ENCODE results near the gene PDGFD. TPM values are rescaled to one million over a fixed set of nuclear protein-coding genes. Genes with fewer than 3 reads are reported as not detected.

The PDGFD gene
- total RNA-seq, 3 donors from 2014 or later (not counting 1 experiment from before 2014, with no cell fraction given): 23.2 to 41.2 (median 33.1) TPM

- H3K4me3 Mint-ChIP-seq: no peak overlapping the region
- H3K27me3 Mint-ChIP-seq (ENCODE audit: low read depth in 2 of 2): no peaks in the 10 kb centered on the region
- H3K4me1 Mint-ChIP-seq: peaks cover 5 to 15% of the 10 kb centered on the region in 2 donors
- no peaks in the 10 kb centered on the region for H3K27me3 ChIP-seq (ENCODE audit: control insufficient read depth, insufficient read depth, low read length)
- no peaks in the 10 kb centered on the region for H3K4me1 ChIP-seq (ENCODE audit: control insufficient read depth, insufficient read depth, low read length)
- H3K9me3 ChIP-seq (ENCODE audit: control insufficient read depth, insufficient read depth, low read length): no peaks in the 10 kb centered on the region
- H3K4me3 ChIP-seq (ENCODE audit: low read length): no peak overlapping the region
- no peaks in the 10 kb centered on the region for H3K9me3 Mint-ChIP-seq
- no peak for ATAC-seq
- no peak for TF ChIP-seq CTCF (IDR thresholded peaks at IDR 0.05)
- no peaks in the 10 kb centered on the region for H3K36me3 Mint-ChIP-seq
- intact Hi-C loops (cut with micrococcal nuclease): no loop called here
- no peaks in the 10 kb centered on the region for H3K36me3 ChIP-seq (ENCODE audit: control insufficient read depth, insufficient read depth, low read length)
- WGBS (ENCODE audit: insufficient coverage): 100% methylated on average over 1 of the region's 2 CpGs
- no peak overlapping the region for H3K27ac Mint-ChIP-seq
- DNase-seq: no peak
- H3K27ac ChIP-seq (ENCODE audit: low read length): no peak overlapping the region
Measured at GRCh38 chr11:104046331-104046730, 117.6 kb downstream of the PDGFD start.

GRCh38 chr11:104043678-104044239 lies 120.2 kb downstream of the PDGFD start:
- ATAC-seq (no peak), DNase-seq (no peak)
- Histone ChIP-seq H3K27ac (ENCODE audit: low read length) (no peak overlapping the region), H3K36me3 (ENCODE audit: control insufficient read depth, insufficient read depth, low read length) (no peaks in the 10 kb centered on the region), H3K4me3 (ENCODE audit: low read length) (no peak overlapping the region), H3K9me3 (ENCODE audit: control insufficient read depth, insufficient read depth, low read length) (no peaks in the 10 kb centered on the region), H3K4me1 (ENCODE audit: control insufficient read depth, insufficient read depth, low read length) (no peaks in the 10 kb centered on the region), H3K27me3 (ENCODE audit: control insufficient read depth, insufficient read depth, low read length) (no peaks in the 10 kb centered on the region)
- intact Hi-C loops (cut with micrococcal nuclease): no loop called here
- TF ChIP-seq CTCF (IDR thresholded peaks at IDR 0.05): no peak
- Mint-ChIP-seq H3K4me3 (no peak overlapping the region), H3K27me3 (ENCODE audit: low read depth in 2 of 2) (no peaks in the 10 kb centered on the region), H3K36me3 (no peaks in the 10 kb centered on the region), H3K4me1 (peaks cover 5 to 15% of the 10 kb centered on the region in 2 donors), H3K27ac (no peak overlapping the region), H3K9me3 (no peaks in the 10 kb centered on the region)
- WGBS (ENCODE audit: insufficient coverage): 99% methylated on average over 4 of the region's 6 CpGs

- Mint-ChIP-seq H3K4me1 (peaks cover 5 to 11% of the 10 kb centered on the region in 2 donors), H3K27me3 (ENCODE audit: low read depth in 2 of 2) (no peaks in the 10 kb centered on the region), H3K36me3 (no peaks in the 10 kb centered on the region), H3K9me3 (no peaks in the 10 kb centered on the region), H3K27ac (no peak overlapping the region), H3K4me3 (no peak overlapping the region)
- Histone ChIP-seq H3K36me3 (ENCODE audit: control insufficient read depth, insufficient read depth, low read length) (no peaks in the 10 kb centered on the region), H3K27ac (ENCODE audit: low read length) (no peak overlapping the region), H3K4me3 (ENCODE audit: low read length) (no peak overlapping the region), H3K9me3 (ENCODE audit: control insufficient read depth, insufficient read depth, low read length) (no peaks in the 10 kb centered on the region), H3K4me1 (ENCODE audit: control insufficient read depth, insufficient read depth, low read length) (no peaks in the 10 kb centered on the region), H3K27me3 (ENCODE audit: control insufficient read depth, insufficient read depth, low read length) (no peaks in the 10 kb centered on the region)
- no peak for TF ChIP-seq CTCF (IDR thresholded peaks at IDR 0.05)
- intact Hi-C loops (cut with micrococcal nuclease): no loop called here
- DNase-seq (no peak), ATAC-seq (no peak)
- WGBS (ENCODE audit: insufficient coverage): 90% methylated on average over 4 of the region's 4 CpGs
Measured at GRCh38 chr11:104043142-104043541, 120.8 kb downstream of the PDGFD start.

- intact Hi-C loops (cut with micrococcal nuclease): no loop called here
- TF ChIP-seq CTCF (IDR thresholded peaks at IDR 0.05): no peak
- H3K36me3 Mint-ChIP-seq: no peaks in the 10 kb centered on the region
- H3K4me1 ChIP-seq (ENCODE audit: control insufficient read depth, insufficient read depth, low read length): no peaks in the 10 kb centered on the region
- DNase-seq: no peak
- H3K4me1 Mint-ChIP-seq: peaks cover 5 to 11% of the 10 kb centered on the region in 2 donors
- 88% methylated on average over 1 of the region's 2 CpGs for WGBS (ENCODE audit: insufficient coverage)
- H3K36me3 ChIP-seq (ENCODE audit: control insufficient read depth, insufficient read depth, low read length): no peaks in the 10 kb centered on the region
- H3K9me3 ChIP-seq (ENCODE audit: control insufficient read depth, insufficient read depth, low read length): no peaks in the 10 kb centered on the region
- no peak overlapping the region for H3K4me3 ChIP-seq (ENCODE audit: low read length)
- no peak for ATAC-seq
- no peaks in the 10 kb centered on the region for H3K9me3 Mint-ChIP-seq
- H3K27me3 Mint-ChIP-seq (ENCODE audit: low read depth in 2 of 2): no peaks in the 10 kb centered on the region
- H3K27me3 ChIP-seq (ENCODE audit: control insufficient read depth, insufficient read depth, low read length): no peaks in the 10 kb centered on the region
- no peak overlapping the region for H3K27ac Mint-ChIP-seq
- H3K4me3 Mint-ChIP-seq: no peak overlapping the region
- no peak overlapping the region for H3K27ac ChIP-seq (ENCODE audit: low read length)
Measured at GRCh38 chr11:104041792-104042191, 122.2 kb downstream of the PDGFD start.

All from natural killer cell (primary cell).